ENCODE data around the gene CD247. TPM values are rescaled to one million over a fixed set of nuclear protein-coding genes. Genes with fewer than 3 reads are reported as not detected.

Gene CD247
- total and polyA plus RNA-seq, 2 of the 13 experiments (the other 11 are each of a cell fraction or from before 2014, with no cell fraction given), result 0.20 TPM; not detected in 1

GRCh38 chr1:167511374-167511986 is 6.8 kb downstream of the CD247 start:
- no peak for DNase-seq (ENCODE audit: low spot score)
- no peak overlapping the region for H3K4me3 ChIP-seq (replicated peaks in 1 of 3; ENCODE audit: insufficient read depth in 1 of 3, low read depth in 2 of 3, low read length in 3 of 3)
- H3K27ac ChIP-seq (ENCODE audit: extremely low read length, insufficient read depth, low read length), result no peak overlapping the region
- no peak for FAIRE-seq
- ChIA-PET CTCF (ENCODE audit: low intra/inter-chr PET ratio, low total read pairs) (no interaction called here), POLR2A (no interaction called here)
- no peaks in the 10 kb centered on the region for H3K36me3 ChIP-seq (replicated peaks in 1 of 2; ENCODE audit: control insufficient read depth in 1 of 2, insufficient read depth in 2 of 2, low read length in 2 of 2)
- H3K79me2 ChIP-seq (ENCODE audit: insufficient read depth, low read length), result no peaks in the 10 kb centered on the region
- H3K9me3 ChIP-seq (ENCODE audit: low read length), result no peaks in the 10 kb centered on the region
- H4K20me1 ChIP-seq (ENCODE audit: insufficient read depth, low read length), result no peaks in the 10 kb centered on the region
- 62% methylated on average over 11 of the region's 11 CpGs for WGBS (ENCODE audit: low lambda C conversion rate)
- H3K4me1 ChIP-seq (ENCODE audit: insufficient read depth, low read length), result no peaks in the 10 kb centered on the region
- no peak overlapping the region for H3K4me2 ChIP-seq (ENCODE audit: low read depth, low read length)
- in situ Hi-C loops (cut with HindIII; ENCODE audit: extremely low pct_ligation_motif_present, low pct_unique_long_range_greater_than_20kb), result no loop called here
- ATAC-seq, result no peak
- H3K27me3 ChIP-seq (ENCODE audit: control insufficient read depth in 1 of 2, insufficient read depth in 2 of 2, low read length in 2 of 2), result peaks cover 0 to 20% of the 10 kb centered on the region in 2 experiments; a peak in 3 of 5 replicates
- no peak overlapping the region for H3K9ac ChIP-seq (ENCODE audit: insufficient read depth, low read depth, low read length)
- TF ChIP-seq NCOA5 (CRISPR knock-in tag; IDR thresholded peaks at IDR 0.05), result no peak
- no peak for TF ChIP-seq RBAK (CRISPR knock-in tag; IDR thresholded peaks at IDR 0.05)
- no peak for TF ChIP-seq HOXA5 (CRISPR knock-in tag; IDR thresholded peaks at IDR 0.05)
- peak in 1 of 2 experiments; percentile 26; a peak in 2 of 4 replicates for TF ChIP-seq MAFK (conservative IDR thresholded peaks at IDR 0.05 in 1 of 2, IDR thresholded peaks at IDR 0.05 in 1 of 2; ENCODE audit: low read length in 2 of 2)
- no peak for TF ChIP-seq SKIL (CRISPR knock-in tag; IDR thresholded peaks at IDR 0.05; ENCODE audit: borderline replicate concordance)
- no peak for TF ChIP-seq ZBTB7B (CRISPR knock-in tag; IDR thresholded peaks at IDR 0.05)
- intact Hi-C loops (cut with micrococcal nuclease; ENCODE audit: unreplicated experiment), result no loop called here
- H2AFZ ChIP-seq (ENCODE audit: low read length), result no peak overlapping the region
- no TSS peak for BruUV-seq (replicated peaks)

DNA sequence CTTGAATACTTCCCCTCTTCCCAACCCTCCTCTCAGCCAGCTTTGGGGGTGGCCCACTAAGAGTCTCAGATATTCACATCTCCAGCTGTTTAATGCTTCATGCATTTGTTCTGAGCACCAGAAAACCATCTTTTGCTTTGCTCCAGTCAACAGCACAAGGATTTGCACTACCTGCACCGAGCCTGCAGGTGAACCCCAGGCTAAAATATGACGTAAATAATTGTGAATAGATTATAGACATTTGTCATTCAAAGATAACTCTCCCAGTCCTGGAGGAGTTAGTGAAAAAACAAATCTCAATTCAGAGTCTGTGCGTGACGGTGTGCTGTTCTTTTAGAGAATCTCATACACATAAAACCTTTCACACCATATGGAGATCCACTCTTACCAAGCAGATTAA is 7.4 kb downstream of the CD247 start:
- no peak overlapping the region for H3K4me2 ChIP-seq (ENCODE audit: low read depth, low read length)
- no peaks in the 10 kb centered on the region for H3K9me3 ChIP-seq (ENCODE audit: low read length)

More for the DNA sequence above, 7.4 kb downstream of the CD247 start:
- BruUV-seq (replicated peaks), result no TSS peak
- peaks cover 0 to 20% of the 10 kb centered on the region in 2 experiments; a peak in 3 of 5 replicates for H3K27me3 ChIP-seq (ENCODE audit: control insufficient read depth in 1 of 2, insufficient read depth in 2 of 2, low read length in 2 of 2)
- no peaks in the 10 kb centered on the region for H3K79me2 ChIP-seq (ENCODE audit: insufficient read depth, low read length)
- intact Hi-C loops (cut with micrococcal nuclease; ENCODE audit: unreplicated experiment) (no loop called here), in situ Hi-C loops (cut with HindIII; ENCODE audit: extremely low pct_ligation_motif_present, low pct_unique_long_range_greater_than_20kb) (no loop called here)
- no peaks in the 10 kb centered on the region for H3K4me1 ChIP-seq (ENCODE audit: insufficient read depth, low read length)
- no peak for FAIRE-seq
- H3K36me3 ChIP-seq (replicated peaks in 1 of 2; ENCODE audit: control insufficient read depth in 1 of 2, insufficient read depth in 2 of 2, low read length in 2 of 2), result no peaks in the 10 kb centered on the region
- H3K4me3 ChIP-seq (replicated peaks in 1 of 3; ENCODE audit: insufficient read depth in 1 of 3, low read depth in 2 of 3, low read length in 3 of 3), result no peak overlapping the region
- no peaks in the 10 kb centered on the region for H4K20me1 ChIP-seq (ENCODE audit: insufficient read depth, low read length)
- ATAC-seq, result no peak
- 7% methylated on average over 4 of the region's 4 CpGs for WGBS (ENCODE audit: low lambda C conversion rate)
- TF ChIP-seq CREB1 (IDR thresholded peaks at IDR 0.05) (0 out of 2 replicates have a peak, but pooled peaks have one; percentile 14), CREB1 (CRISPR knock-in tag; IDR thresholded peaks at IDR 0.05) (no peak), PCBP2 (optimal IDR thresholded peaks at IDR 0.05; ENCODE audit: low read depth, low read length, poor library complexity, severe bottlenecking) (no peak)
- no peak for DNase-seq (ENCODE audit: low spot score)
- ChIA-PET POLR2A (no interaction called here), CTCF (ENCODE audit: low intra/inter-chr PET ratio, low total read pairs) (no interaction called here)
- no peak overlapping the region for H3K27ac ChIP-seq (ENCODE audit: extremely low read length, insufficient read depth, low read length)
- no peak overlapping the region for H3K9ac ChIP-seq (ENCODE audit: insufficient read depth, low read depth, low read length)
- no peak overlapping the region for H2AFZ ChIP-seq (ENCODE audit: low read length)
